Measurements from ENCODE around the gene MAP3K20.

MAP3K20 gene

DNA sequence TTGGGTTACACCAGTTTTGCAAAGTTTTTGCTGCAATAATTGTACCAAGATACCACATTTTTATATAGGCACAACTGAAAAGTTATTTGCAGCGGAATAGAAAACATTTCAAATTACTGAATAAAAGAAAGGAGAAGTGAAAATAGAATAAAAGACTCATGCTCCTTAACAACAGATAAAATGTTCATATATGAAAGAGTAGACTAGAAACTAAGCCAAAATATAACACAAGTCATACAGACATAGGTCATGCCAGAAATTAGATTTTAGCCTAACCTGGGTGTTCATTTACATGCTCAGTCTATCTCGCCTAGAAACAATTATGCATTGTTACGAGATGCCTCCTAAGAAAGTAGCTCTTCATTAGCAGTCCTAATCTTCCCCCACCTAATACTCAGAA is 16.4 kb upstream of the MAP3K20 start:
- TF ChIP-seq, protein P1, sequence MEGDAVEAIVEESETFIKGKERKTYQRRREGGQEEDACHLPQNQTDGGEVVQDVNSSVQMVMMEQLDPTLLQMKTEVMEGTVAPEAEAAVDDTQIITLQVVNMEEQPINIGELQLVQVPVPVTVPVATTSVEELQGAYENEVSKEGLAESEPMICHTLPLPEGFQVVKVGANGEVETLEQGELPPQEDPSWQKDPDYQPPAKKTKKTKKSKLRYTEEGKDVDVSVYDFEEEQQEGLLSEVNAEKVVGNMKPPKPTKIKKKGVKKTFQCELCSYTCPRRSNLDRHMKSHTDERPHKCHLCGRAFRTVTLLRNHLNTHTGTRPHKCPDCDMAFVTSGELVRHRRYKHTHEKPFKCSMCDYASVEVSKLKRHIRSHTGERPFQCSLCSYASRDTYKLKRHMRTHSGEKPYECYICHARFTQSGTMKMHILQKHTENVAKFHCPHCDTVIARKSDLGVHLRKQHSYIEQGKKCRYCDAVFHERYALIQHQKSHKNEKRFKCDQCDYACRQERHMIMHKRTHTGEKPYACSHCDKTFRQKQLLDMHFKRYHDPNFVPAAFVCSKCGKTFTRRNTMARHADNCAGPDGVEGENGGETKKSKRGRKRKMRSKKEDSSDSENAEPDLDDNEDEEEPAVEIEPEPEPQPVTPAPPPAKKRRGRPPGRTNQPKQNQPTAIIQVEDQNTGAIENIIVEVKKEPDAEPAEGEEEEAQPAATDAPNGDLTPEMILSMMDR (IDR thresholded peaks at IDR 0.05; ENCODE audit: borderline replicate concordance, insufficient read depth, low read depth, low read length) = no peak
- no peak overlapping the region for H3K4me3 ChIP-seq (ENCODE audit: low read depth, low read length)

DNA sequence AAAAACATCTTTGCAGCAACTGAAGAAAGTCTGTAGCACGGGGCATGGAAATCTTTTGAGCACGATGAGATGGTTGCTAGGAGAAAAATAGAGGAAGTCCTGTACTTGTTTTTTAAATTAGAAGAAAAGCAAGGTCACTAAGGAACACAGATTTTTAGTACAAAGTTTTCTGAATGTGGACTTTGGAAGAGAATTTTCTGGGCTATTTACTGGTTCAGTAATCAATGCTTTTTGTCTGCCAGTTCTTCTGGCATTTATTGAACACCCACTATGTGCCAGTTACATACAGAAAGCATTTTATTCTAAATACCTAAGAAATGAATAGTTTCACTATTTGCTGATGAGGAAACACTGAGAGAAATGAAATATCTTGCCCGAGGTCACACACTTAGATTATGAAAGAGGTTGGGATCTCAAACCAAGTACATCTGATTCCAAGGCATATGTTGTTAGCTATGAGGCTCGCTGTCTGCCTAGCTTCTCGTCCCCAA is 15.6 kb upstream of the MAP3K20 start:
- no peak overlapping the region for H3K4me3 ChIP-seq (ENCODE audit: low read depth, low read length)
- TF ChIP-seq, protein P1 (IDR thresholded peaks at IDR 0.05; ENCODE audit: borderline replicate concordance, insufficient read depth, low read depth, low read length) = no peak

DNA sequence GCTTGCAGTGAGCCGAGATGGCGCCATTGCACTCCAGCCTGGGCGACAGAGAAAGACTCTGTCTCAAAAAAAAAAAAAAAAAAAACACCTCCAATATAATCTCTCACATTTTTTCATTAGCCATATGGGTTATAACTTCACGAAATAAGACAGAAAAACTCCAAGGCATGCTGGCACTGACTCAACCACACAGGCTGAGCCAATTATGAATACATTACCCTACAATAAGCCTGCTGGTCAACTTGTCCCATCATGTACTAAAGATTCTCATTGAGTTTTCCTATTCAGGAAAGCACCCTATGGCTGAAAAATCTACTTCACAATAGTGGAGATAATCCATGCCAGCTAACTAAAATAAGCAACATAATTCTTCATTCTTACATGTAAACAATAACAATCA is 12.8 kb upstream of the MAP3K20 start:
- H3K4me3 ChIP-seq (ENCODE audit: low read depth, low read length) = no peak overlapping the region
- TF ChIP-seq, protein P1 (IDR thresholded peaks at IDR 0.05; ENCODE audit: borderline replicate concordance, insufficient read depth, low read depth, low read length) = no peak

DNA sequence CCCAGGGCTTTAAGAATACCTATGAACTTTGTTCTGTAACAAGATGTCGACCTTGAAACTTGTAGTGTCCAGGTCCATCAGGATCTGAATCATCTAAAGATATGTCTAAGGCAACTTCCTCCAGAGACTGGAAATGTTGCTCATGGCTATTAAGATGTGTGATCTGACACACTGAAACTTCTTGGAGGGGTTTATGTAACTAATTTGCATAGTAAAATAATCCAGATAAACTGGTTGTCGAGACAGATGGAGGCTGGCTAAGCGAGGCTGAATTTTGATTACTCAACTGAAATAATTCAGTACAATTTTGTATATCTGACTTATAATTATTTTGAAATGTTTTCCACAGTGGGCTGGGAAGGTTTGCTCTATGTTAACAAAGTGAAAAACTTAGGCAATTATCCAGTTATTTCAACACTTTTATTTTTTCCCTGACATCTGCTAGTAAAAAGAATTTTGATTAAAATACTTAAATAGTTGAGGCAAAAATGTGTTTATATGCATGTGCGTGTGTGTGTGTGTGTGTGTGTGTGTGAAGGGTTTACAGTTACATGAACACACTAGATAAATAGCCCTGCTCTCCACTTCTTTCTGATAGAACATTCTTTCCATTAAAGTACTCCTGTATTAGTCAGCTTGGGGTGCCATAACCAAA is 11.4 kb upstream of the MAP3K20 start:
- TF ChIP-seq, protein P1 (IDR thresholded peaks at IDR 0.05; ENCODE audit: borderline replicate concordance, insufficient read depth, low read depth, low read length) = no peak
- no peak overlapping the region for H3K4me3 ChIP-seq (ENCODE audit: low read depth, low read length)

DNA sequence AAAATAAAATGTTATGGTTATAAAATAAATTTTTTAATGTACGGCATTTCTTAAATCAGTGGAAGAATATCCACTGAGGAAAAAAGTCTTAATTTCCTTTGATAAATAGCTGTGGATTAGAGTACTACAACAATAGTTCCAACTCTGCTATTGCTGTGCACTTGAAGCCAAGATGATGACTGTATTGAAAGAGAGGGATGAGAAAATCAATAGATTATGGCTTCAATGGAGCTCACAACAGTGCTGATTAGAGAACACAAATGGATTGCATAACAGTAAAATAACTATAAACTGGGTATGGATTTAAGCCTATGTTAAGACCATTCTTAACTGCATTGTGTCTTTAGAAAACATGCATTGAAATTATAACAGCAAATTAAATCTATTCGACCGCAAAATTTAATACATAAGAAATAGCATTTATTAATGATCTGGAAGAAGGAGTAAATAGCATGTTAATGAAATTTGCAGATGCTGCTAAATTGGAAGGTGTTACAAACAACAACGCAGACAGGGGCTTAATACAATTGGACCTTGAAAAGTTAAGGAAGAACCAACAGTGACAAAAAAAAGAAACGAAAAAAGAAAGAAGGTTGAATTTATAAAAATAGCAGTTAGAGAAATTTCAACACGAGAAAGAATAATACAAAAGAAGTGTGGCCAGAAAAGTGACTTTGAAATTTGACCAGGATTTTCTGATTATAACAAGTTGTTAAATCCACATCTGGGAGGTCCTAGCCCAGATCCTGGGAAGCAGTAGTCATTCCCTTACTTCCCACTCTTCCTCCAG is 8.6 kb upstream of the MAP3K20 start:
- TF ChIP-seq, protein P1 (IDR thresholded peaks at IDR 0.05; ENCODE audit: borderline replicate concordance, insufficient read depth, low read depth, low read length) = no peak
- no peak overlapping the region for H3K4me3 ChIP-seq (ENCODE audit: low read depth, low read length)

DNA sequence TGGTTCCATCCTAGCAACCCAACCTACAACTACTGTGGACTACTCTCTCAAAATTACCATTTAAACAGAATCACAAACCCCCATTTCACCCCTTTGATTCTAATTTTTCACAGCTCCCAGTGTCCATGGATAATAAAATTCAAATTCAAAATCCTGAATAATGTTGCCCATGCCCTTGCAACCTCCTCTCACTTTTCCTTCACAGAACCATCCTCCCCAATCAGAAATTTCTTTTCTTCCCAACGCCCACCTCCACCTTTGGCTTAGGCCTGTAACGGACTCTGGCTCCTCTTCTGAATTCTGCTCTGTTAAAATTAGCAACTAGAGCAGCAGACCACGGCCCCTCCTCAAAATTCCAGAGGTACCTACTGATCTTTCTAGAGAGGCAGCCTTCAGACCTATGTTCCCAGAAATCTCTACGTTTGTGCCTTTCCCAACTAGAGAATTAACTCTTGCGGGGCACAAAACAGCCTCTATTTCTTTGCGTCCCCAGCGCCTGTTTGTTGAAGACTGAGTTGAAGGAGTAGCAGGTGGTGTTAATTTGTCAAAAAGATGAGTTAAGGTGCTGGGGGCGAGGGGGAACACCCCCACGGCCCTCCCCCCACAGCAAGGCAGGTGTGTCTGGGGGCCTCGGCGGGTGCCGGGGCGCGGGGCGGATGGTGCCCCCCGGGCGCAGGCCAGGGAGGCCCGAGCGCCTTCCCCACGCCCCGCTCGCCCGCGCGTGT is 428 bp upstream of the MAP3K20 start:
- H3K4me3 ChIP-seq (ENCODE audit: low read depth, low read length) = peak overlapping the region; percentile 66
- TF ChIP-seq, protein P1 (IDR thresholded peaks at IDR 0.05; ENCODE audit: borderline replicate concordance, insufficient read depth, low read depth, low read length) = no peak

Measured in GM12875 (cell line).